GM04503 (cell line): ENCODE results near the gene RORB.

Experiments used
- DNase-seq: peaks from one replicate; pipeline ENCODE4 v3.0.0-alpha.2; 2012; ENCODE audit warnings: low read depth

RORB gene

GRCh38 chr9:74496819-74497747 lies at the start of gene RORB:
Gene RORB, plus strand, starts transcription at chr9:74497335. Its CDS starts 642 bp downstream, at chr9:74497977.
- DNase-seq, result no peak

- no peak for DNase-seq
Measured at GRCh38 chr9:74447451-74448193, 49.5 kb upstream of the RORB start.

- no peak for DNase-seq
Measured at GRCh38 chr9:74449060-74449459, 48.1 kb upstream of the RORB start.

- no peak for DNase-seq
Measured at GRCh38 chr9:74458832-74459231, 38.3 kb upstream of the RORB start.

- DNase-seq, result no peak
Measured at GRCh38 chr9:74463825-74464224, 33.3 kb upstream of the RORB start.

- no peak for DNase-seq
Measured at GRCh38 chr9:74478606-74479005, 18.5 kb upstream of the RORB start.

- no peak for DNase-seq
Measured at GRCh38 chr9:74479711-74480110, 17.4 kb upstream of the RORB start.

- no peak for DNase-seq
Measured at GRCh38 chr9:74487395-74487794, 9.7 kb upstream of the RORB start.

- DNase-seq, result no peak
Measured at GRCh38 chr9:74493512-74493911, 3.6 kb upstream of the RORB start.

- no peak for DNase-seq
Measured at GRCh38 chr9:74494490-74494889, 2.6 kb upstream of the RORB start.

- DNase-seq, result no peak
Measured at GRCh38 chr9:74496406-74496805, 729 bp upstream of the RORB start.

GRCh38 chr9:74497748-74498620 lies 849 bp downstream of the RORB start:
- DNase-seq, result no peak

- DNase-seq, result no peak
Measured at GRCh38 chr9:74498621-74499095, 1.5 kb downstream of the RORB start.

- no peak for DNase-seq
Measured at GRCh38 chr9:74499111-74499601, 2.0 kb downstream of the RORB start.

GRCh38 chr9:74499770-74500583 lies 2.8 kb downstream of the RORB start:
- no peak for DNase-seq

- no peak for DNase-seq
Measured at GRCh38 chr9:74500584-74500924, 3.4 kb downstream of the RORB start.

GRCh38 chr9:74501570-74501969 lies 4.4 kb downstream of the RORB start:
- DNase-seq, result no peak

GRCh38 chr9:74503219-74503618 lies 6.1 kb downstream of the RORB start:
- DNase-seq, result no peak

- DNase-seq, result no peak
Measured at GRCh38 chr9:74503666-74504065, 6.5 kb downstream of the RORB start.

- no peak for DNase-seq
Measured at GRCh38 chr9:74511333-74511732, 14.2 kb downstream of the RORB start.

GRCh38 chr9:74512416-74512815 lies 15.3 kb downstream of the RORB start:
- no peak for DNase-seq
